NCI-H1436 (cell line): ENCODE results near the gene C10orf105.

ENCODE experiments used
- DNase-seq: peaks from one replicate; lab custom pipeline; 2025; lab: John Stamatoyannopoulos, UW

The C10orf105 gene

DNA sequence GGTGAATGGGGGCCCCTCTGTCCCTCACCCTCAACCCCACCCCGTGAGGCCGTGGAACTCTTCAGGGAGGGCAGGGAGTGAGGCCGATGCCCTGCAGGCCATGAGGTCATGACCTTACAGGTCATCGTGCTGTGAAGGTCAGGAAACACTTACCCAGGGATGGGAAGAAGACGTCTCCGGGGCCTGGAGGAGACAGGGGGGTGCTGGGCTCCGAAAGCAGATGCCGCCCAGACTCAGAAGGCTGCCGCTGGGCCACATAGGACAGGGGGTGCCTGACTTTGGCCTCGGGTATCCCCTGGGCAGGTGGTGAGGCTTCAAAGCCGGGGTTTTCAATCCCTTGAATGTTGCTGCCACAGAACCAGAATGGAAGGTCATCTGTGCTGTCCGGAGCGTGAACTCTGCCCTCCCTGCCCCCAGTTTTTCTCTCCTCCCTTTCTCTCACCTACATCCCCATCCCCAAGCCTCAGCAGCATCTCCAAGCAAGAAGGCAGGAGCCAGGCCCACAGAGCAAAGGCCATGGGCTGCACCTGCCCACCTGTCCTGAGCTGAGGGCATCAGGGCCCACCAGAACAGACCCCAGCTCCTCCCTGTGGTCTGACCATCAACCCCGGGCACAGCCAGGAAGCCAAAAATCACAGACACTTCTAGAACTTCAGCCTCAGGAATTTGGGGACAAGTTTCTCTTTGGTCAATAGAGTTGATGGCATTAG, 32.1 kb upstream of the C10orf105 start:
- no peak for DNase-seq

DNA sequence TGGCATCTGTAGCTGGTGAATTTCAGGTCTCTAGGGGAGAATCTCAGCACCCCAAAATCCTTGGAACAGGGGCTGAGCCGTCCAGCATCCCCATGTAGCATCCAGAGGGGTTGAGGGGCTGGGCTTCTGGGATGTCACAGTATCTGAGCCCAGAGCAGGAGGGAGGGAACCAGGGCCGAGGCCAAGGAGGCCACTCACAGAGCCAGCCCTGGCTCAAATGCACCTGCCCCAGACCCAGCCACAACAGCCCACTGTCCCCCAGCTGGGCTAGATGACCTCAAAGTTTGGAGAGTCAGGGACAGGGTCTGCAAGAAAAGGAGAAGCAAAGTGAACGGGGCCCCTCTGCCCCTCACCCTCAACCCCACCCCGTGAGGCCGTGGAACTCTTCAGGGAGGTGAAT, 31.4 kb upstream of the C10orf105 start:
- no peak for DNase-seq

DNA sequence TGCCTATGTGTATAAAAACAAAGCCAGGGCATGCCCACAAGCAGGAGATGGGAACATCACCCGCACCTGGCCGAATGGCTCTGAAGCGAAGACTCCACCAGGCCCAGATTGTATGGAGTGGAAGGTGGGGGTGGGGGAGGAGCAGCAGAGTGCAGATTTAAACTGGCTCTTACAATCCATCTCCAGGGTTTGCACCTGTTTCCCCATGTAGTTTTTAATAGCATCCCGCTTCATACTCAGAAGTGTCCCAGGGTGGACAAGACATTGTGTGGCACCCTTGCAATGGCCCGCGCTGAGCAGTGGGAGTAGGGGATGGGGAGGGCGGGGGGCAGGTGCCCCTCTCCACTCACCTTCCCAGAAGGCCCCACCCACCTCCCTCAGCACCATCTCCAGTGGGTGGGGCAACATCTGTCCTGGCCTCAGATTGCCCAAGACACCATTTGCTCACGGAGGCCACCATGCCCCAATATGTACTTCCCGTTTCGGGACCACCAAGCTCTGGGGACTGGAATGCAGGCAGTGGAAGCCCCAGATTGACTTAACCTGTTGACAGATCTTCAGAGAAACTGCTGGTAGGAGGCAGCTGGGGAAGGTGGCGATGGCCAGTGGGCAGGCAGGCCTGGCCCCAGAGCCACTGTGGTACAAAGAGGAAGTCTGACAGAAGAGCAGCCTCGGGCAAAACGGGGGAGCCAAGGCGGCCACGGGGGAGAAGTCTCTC, 30.7 kb upstream of the C10orf105 start:
- DNase-seq, result no peak

DNA sequence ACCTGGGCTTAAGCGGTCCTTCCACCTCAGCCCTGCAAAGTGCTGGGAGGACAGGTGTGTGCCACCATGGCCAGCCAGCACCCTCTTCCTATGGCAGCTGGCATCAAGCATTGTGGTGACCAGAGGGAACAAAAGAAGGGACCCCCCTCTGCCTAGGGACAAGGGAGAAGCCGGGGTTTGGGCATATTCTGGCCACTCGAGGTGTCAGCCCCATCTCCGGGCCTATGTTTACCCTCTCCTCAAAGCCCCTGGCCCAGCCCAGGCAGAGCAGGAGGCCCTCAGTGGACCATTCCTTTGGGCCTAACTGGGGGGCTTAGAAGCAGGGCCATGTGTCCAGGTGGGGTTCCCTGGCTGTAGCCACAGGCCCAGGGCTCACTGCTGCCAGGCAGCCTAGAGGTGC, 29.8 kb upstream of the C10orf105 start:
- DNase-seq, result no peak

DNA sequence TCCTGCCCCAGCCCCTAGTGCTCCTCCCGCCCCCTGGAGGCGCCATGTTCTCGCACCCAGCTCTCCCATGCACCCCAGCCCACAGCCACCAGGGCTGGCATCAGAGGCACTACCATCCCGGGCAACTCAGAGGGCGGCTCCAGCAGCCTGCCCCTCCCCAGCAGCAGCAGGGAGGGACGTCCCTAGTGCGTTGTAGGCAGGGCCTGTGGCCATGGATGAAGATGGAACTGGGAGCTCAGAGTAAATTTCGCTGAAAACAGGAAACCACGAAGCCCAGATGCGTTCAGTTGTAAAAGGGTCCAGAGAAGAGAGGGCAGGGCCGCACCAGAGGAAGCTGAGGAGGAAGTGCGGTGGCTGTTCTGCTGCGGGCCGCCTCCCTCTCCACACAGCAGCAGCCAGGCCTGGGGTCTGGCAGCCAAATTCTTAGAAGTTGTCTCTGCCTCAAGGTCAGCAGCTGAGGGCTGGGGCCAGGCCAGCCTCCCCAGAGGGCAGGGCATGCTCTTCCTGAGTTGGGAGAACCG, 29.2 kb upstream of the C10orf105 start:
- no peak for DNase-seq

DNA sequence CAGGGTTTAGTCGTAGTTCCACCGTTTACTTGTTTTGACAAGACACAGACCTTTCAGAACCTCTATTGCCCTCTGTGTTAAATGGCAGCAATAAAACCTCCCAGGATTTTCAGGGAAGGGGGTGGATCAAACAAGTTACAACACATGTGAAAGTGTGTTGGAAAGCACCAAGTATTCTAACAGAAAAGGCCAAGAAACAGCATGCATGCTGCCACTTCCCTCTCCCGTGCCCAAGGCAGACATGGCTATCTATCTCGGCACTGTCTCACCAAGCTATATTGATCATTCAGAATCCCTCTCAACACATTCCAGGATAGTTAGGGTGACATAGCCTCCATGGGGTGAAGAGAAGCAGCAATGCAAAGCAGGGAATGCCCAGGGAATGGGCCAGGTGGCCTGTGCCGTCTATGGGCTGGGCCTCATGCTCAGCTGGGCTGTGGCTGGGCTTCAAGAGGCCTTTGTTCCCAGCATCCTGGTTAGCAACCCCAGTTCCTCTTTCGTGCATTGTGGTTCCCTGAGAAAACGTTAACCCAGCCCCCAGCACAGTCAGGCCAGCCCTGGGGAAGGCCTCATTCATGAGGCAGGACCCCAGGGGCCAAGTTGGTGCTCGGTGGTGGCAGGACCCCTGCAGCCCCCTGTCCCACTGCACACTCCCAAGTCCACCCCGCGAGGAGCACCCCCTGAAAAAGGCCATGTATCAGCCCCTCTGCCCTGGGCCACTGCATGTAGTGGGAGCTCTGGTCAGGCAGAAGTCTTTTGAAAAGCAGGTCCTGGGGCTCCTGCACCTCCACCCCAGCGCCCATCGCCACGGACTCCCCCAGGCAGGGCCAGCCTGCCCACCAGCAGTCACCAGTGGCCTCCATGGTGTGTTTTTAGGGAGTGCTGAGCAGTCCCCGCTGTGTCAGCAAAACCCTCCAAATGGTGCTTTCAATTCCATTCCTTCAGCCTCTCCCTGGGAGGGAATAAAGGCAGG, 28.3 kb upstream of the C10orf105 start:
- DNase-seq, result no peak

DNA sequence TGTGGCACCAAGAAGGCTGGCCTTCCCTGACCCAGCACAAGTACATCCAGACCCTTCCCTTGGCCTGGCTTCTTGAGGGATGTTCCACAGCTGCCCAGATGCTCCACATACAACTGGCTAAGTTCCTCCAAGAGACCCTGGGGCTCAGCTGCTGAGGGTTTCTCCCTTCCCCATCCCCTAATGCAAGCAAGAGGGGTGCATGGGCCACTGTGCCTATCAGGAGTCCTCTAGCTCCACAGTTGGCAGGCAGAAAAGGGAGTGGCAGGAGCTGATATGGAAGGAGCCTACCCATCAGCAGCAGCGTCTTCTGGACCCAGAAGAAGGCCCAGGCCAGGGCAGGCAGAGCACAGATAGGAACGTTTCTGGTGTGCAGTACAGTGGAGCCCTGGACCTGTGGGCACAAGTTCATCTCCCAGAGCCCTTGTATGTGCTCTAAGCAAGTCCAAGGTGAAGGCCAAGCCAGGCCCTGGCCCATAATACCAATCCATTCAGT, 27.5 kb upstream of the C10orf105 start:
- no peak for DNase-seq

DNA sequence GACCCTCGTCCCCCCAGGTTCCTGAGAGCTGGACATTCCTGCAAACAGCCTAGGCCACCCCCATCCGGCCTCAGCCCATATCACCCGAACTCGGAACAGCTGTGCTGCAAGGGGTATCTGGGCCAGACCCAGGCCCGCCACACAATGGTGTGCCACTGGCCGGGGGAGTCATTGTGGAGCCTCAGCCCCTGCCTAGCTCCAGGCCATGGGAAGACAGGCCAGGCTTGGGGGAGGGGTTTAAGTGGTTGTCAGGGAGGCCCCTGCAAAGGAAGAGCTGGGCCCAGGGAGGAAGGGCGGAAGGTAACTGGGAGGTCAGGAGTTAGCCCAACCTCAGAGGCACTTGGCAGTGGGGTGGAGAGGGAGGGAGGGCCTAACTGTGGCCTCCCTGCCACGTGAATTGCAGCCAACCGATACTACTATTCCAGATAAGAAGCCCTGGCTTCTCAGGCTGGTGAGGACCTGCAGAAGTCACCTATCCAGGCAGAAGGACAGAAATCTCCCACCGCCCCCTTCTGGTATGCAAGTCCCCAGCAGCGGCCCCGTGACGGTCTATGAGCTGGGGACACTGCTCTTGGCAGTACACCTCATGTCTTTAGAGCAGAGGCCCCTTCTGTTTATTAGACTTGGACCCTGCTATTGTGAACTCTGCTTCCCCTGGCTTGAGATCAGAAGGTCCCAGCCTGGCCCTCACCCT, 26.9 kb upstream of the C10orf105 start:
- DNase-seq, result no peak

DNA sequence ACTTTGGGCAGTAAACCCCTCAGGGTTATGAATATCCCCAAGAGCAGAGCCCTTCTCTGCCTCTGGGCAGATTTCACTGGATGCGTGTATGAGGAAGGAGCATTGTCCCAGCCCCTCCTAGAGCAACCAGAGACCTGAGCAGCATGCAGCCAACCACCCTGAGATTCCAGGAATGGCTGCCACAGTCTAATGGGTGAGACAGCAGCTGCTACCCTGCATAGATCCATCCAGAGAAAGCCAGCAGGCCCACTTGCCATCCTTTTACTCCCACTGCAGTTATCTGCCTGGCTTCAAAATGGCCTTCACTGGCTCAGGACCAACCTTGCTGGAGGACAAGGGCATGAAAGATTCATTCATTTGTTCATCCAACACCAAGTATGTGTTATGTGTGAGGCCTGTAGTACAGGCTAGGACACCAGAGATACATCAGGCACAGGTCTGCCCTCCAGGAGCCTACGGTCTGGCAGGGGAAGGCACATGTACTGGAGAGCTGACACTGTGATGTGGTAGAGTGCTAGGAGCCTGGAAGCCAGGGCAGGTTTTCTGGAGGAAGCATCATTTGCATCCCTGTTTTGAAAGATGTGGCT, 26.2 kb upstream of the C10orf105 start:
- no peak for DNase-seq

DNA sequence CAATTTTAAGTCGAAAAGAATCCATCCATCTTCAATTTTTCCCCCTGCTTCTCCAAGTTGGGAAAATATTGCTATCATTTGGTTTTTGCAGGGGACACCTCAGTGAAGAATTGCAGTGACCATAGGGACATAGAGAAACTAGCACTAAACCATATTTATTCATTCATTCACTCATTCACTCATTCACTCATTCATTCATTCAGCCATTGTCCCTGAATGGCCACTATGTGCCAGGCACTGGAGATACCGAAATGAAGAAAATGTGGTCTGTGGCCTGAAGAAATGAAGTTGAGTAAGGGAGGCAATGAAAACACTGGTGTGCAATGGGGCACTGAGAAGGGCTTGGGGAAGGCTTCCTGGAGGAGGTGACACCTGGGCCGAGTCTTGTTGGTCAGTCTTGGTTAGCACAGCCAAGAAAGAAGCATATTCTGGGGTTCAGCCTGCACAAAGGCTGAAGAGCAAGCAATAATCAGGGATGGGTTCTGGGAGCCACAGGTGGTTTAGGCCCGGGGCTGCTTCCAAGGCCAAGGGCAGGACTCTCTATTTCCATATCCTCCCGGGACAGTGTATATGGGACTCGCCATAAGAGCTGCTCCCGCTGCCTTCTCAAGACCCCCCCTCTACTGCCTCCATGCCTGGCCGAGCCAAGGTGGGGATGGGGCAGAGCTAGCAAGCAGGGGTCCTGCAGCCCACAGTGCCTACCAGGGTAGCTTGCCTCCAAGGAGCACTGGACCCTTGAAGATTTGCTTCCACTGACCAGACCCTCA, 25.5 kb upstream of the C10orf105 start:
- no peak for DNase-seq

DNA sequence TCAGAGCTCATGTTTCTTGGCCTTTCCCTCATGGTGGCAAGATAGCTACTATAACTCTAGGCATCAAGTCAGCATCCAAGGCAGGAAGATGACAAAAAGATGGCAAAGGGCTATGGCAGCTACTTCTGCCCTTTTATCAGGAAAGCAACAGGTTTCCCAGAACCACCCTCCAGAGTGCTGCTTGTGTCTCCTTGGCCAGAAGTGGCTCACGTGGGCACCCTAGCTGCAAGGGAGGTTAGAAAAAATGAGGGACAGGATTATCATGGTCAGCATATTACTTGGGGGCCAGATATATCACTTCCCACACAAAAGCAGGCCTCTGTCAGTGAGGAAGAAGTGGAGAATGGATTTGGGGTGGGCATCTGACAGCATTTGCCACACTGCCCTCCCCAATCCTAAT, 24.3 kb upstream of the C10orf105 start:
- DNase-seq, result no peak

DNA sequence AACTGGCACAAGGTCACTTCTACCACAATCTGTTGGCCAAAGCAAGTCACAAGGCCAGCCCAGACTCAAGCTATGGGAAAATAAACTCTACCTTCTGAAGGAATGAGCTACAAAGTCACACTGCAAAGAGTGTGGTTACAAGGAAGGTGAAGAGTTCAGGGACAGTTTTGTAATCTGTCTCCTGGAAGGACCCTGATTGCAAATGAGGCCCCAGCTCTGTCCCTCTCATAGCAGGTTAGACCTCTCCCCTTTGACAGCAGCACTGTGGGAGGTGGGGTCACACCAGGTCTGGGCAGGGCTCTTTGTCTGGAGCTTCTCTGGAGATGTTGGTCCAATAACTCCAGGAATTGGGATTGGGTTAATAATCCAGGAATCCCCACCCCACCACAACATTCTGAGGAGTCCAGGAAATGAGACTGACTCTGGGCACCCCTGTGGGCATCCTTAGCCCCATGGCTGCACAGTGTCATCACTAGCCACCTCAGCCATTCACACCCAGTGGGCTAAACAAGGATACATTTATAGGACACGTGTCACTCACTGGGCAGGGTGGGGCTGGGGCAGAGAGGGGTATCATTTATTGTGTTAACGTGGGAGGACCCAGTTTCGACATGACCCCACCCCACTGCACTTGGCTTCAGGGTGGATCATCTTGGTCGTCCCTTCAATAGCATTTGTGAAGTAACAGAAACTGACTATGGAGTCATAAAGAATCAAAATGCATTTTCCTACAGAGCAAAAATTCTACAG, 23.7 kb upstream of the C10orf105 start:
- no peak for DNase-seq

DNA sequence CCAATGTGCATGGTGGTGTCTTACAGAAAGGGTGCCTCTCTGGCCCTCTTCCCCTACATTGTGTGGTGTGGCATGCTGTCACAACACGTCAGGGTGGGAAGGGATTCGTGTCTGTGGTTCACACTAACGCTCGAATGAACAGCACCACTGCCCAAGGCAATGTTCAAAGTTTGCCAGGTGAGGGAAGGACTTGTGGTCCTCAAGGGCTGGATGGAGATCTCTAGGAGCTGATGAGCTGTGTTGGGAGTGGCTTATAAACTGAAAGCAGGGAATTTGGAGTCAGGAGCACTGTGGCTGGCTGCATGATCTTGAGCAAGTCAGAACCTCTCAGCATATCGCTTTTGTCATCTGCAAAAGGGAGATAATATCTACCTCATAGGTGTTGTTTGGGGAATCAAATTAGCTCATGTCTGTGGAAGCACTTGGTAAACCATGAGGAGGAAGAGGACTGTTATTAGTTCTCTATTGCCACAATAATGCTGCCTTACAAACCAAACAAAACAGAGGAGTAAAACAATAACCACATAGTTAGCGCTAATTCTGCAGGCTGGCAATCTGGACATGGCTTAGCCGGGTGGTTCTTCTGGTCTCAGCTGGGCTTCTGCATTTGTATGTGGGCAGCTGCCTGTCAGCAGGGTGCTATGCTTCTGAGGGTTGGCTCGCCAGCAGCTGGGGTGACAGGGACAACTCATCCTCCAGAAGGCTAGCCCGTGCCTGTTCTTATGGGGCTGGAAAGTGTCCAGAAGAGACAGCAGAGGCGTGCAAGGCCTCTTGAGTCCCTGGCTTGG, 22.9 kb upstream of the C10orf105 start:
- no peak for DNase-seq

DNA sequence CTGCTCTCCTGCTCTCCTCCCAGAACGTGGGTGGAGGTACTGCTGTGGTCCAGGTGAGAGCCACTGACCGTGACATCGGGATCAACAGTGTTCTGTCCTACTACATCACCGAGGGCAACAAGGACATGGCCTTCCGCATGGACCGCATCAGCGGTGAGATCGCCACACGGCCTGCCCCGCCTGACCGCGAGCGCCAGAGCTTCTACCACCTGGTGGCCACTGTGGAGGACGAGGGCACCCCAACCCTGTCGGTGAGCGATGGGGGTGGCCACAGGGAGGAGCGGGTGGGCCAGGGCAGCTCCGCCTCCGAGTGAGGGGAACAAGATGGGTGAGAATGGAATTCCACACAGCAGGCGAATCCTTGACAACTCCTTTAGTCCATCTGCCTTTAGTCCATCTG, 22.1 kb upstream of the C10orf105 start:
- no peak for DNase-seq

DNA sequence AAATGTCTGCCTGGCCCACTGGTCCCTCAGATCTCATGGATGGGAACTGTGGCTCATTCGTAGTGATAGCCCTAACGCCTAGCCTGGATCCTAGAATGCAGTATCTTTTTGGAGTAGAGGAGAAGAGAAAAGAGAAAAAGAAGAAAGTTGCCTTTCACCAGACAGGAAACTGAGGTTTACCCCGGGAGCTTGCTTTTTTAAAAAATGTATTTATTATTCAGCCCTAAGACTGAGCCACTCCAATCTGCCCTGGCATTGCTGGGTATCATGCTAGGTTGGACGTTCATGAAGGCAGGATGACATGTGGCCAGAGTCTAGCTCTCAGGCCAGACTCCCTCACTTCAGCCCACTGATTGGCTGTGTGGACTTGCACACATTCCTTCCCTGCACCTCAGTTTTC, 21.5 kb upstream of the C10orf105 start:
- no peak for DNase-seq

DNA sequence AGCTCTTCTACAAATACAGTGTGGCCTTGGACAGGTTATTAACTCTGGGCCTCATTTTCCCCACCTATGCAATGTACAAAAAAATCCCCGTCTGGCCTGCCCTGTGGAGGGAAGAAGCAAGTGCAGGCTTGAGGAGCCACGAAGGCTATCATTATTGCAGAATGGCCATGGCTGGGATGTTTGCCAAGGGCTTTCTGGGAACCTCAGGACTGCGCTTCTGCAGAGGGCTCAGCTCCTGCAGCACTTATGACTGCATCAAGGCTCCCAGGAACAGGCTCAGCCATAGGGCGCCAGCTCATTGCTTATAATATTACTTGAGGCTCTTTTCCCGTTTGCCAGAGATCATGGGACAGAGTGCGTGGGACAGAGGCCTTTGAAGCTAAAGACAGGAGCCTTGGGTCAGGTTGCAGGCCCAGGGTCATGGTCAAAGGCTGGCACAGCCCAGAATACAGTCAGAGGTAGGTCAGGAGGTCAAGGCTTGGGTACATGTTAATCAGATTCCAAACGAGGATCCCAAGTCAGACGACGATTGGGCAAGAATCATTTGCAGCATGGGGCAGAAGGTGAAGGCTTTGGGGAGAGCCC, 20.6 kb upstream of the C10orf105 start:
- DNase-seq, result no peak

DNA sequence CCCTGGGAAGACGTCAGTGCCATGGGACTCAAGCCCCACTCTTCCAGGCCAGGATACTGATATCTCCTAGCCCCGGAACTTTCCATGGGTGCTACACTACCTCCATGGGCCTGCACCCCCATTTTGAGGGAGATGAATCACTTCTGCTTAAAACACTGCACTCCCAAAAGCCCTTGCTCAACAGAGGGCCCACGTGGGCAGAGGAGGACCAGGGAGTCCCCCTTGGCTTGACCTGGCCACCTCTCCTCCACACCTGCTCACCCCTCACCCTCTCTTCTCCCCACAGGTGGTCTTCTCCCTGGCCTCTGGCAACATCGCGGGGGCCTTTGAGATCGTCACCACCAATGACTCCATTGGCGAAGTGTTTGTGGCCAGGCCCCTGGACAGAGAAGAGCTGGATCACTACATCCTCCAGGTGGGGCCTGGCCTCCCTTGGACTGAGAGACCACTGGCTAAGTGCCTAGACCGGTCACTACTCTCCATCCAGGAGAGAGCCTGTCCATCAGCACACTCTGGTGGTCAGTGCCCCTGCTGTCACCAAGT, 19.9 kb upstream of the C10orf105 start:
- no peak for DNase-seq

DNA sequence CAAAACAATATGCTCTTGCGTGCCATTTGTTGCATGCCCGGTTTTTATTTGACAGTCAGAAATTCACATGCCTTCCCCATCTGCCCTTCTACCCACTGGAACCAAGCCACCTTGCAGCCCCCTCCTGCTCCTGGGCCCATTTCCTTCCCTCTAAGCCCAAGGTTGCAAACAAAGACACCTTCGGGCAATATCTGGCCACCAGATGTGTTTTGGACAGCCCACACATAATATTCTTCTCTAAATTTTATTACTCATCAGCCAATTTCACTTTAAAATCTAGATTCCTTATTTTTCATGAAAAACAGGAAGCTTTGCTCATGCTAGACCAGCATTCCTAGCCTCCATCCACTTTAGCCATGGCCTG, 18.2 kb upstream of the C10orf105 start:
- no peak for DNase-seq
